ENCODE measurements around the gene LRRC46. TPM values are rescaled to one million over a fixed set of nuclear protein-coding genes. Genes with fewer than 3 reads are reported as not detected.

Gene LRRC46
- total and polyA plus RNA-seq, 2 donors from 2014 or later: 0.91 to 1.5 TPM

DNA sequence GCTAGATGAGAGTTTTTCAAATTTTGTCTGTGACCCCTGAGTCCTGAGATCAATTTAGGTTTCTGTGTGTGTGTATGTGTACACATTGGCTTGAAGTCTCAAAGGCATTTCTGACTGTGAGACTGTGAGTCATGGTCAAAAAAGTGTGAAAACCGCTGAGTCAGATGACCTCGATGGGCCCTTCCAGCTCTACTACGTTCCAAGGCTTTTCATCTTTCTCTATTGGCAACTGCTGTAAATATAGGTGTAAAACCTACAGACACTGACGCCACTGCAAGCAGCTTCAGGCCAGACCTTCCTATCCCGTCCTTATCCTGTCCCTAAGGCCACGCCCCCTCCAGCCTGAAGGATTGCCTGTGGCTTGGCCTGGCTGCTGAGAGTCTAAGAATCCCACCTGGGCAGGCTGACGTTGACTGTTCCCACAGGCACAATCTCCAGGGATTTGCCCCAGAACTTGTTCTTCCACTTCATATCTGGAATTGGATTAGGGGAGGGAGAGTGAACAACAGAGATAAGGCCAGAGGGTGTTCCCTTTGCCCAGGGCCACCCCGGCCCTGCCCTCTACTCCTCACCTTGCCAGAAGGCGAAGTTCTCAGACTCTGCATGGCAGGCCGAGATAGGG, 21.2 kb upstream of the LRRC46 start:
- Histone ChIP-seq H3K27me3 (ENCODE audit: control insufficient read depth, insufficient read depth, low read length) (no peaks in the 10 kb centered on the region), H3K4me1 (ENCODE audit: control insufficient read depth in 2 of 3, insufficient read depth in 2 of 3, low read depth in 1 of 3, low read length in 3 of 3) (no peaks in the 10 kb centered on the region), H3K36me3 (ENCODE audit: control insufficient read depth in 2 of 3, insufficient read depth in 3 of 3, low read length in 3 of 3) (peaks cover 0 to 9% (median 4%) of the 10 kb centered on the region in 3 donors), H3K4me3 (ENCODE audit: low read length in 3 of 3) (no peak overlapping the region), H3K27ac (ENCODE audit: low read depth in 2 of 2, low read length in 2 of 2) (no peak overlapping the region), H3K9me3 (ENCODE audit: control insufficient read depth in 2 of 3, insufficient read depth in 1 of 3, low read length in 3 of 3) (no peaks in the 10 kb centered on the region), H3K9ac (ENCODE audit: low read length in 3 of 3) (no peak overlapping the region)
- intact Hi-C loops (cut with DNase I): no loop called here
- FAIRE-seq (no peak), DNase-seq (peak in 1 of 5 donors; percentile 3)
- TF ChIP-seq, protein P1, sequence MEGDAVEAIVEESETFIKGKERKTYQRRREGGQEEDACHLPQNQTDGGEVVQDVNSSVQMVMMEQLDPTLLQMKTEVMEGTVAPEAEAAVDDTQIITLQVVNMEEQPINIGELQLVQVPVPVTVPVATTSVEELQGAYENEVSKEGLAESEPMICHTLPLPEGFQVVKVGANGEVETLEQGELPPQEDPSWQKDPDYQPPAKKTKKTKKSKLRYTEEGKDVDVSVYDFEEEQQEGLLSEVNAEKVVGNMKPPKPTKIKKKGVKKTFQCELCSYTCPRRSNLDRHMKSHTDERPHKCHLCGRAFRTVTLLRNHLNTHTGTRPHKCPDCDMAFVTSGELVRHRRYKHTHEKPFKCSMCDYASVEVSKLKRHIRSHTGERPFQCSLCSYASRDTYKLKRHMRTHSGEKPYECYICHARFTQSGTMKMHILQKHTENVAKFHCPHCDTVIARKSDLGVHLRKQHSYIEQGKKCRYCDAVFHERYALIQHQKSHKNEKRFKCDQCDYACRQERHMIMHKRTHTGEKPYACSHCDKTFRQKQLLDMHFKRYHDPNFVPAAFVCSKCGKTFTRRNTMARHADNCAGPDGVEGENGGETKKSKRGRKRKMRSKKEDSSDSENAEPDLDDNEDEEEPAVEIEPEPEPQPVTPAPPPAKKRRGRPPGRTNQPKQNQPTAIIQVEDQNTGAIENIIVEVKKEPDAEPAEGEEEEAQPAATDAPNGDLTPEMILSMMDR (IDR thresholded peaks at IDR 0.05; ENCODE audit: borderline replicate concordance, extremely low read depth, insufficient read depth): no peak

DNA sequence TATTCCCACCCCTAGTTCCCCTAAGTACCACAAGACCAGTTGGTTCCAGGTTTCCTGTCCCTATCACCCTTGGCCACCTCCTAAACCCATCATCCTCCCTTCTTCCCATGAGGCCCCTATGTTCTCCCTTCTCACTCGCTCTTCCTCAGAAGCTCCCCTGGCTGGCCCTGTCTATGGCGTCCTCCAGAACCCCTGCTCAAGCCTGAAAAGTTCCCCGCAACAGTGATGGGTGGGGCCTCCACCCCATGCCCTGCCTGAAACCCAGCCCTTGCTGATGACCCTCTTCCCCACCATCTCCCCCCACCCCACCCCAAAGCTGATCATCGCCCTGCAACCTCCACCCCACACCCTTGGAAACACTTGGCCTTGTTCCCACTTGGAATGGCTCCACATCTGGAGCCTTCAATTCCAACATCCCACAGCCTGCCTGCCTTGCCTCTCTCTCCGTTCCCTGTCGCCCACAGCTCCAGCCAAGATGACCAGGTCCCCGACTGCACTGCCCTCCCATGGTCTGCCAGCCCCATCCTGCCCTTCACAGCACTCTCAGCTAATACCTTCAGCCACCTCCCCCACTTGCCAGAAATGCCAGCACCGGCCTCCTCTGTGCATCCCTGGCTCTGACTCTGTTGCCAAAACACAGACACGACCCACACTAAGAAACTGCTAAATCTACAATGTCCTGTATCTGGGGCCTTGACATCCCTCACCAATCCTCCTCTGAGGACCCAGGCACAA, 20.4 kb upstream of the LRRC46 start:
- intact Hi-C loops (cut with DNase I): no loop called here
- TF ChIP-seq, protein P1 (IDR thresholded peaks at IDR 0.05; ENCODE audit: borderline replicate concordance, extremely low read depth, insufficient read depth): no peak
- DNase-seq (peak in 1 of 5 donors; percentile 4), FAIRE-seq (no peak)
- Histone ChIP-seq H3K27ac (ENCODE audit: low read depth in 2 of 2, low read length in 2 of 2) (no peak overlapping the region), H3K4me3 (ENCODE audit: low read length in 3 of 3) (no peak overlapping the region), H3K9ac (ENCODE audit: low read length in 3 of 3) (no peak overlapping the region), H3K27me3 (ENCODE audit: control insufficient read depth, insufficient read depth, low read length) (no peaks in the 10 kb centered on the region), H3K9me3 (ENCODE audit: control insufficient read depth in 2 of 3, insufficient read depth in 1 of 3, low read length in 3 of 3) (no peaks in the 10 kb centered on the region), H3K36me3 (ENCODE audit: control insufficient read depth in 2 of 3, insufficient read depth in 3 of 3, low read length in 3 of 3) (peaks cover 0 to 14% (median 4%) of the 10 kb centered on the region in 3 donors), H3K4me1 (ENCODE audit: control insufficient read depth in 2 of 3, insufficient read depth in 2 of 3, low read depth in 1 of 3, low read length in 3 of 3) (no peaks in the 10 kb centered on the region)

DNA sequence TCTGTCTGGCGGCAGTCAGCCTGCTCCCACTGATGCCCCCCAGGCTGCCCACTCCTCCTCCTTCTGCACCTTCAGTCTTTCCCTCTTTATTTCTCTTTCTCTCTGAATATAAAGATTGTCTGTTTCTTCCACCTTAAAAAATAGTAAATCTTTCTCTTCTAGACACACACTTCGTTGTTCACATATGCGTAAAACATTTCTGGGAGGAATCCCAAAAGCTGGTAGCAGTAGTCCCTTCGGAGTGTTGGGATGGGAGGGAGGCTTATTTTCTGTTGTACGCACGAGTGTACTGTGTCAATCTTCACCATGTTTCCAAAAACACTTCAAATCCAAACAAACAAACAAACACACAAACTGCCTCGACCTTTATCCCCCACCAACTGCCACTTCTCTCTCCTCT, 19.8 kb upstream of the LRRC46 start:
- Histone ChIP-seq H3K36me3 (ENCODE audit: control insufficient read depth in 2 of 3, insufficient read depth in 3 of 3, low read length in 3 of 3) (peaks cover 0 to 14% (median 4%) of the 10 kb centered on the region in 3 donors), H3K4me3 (ENCODE audit: low read length in 3 of 3) (no peak overlapping the region), H3K4me1 (ENCODE audit: control insufficient read depth in 2 of 3, insufficient read depth in 2 of 3, low read depth in 1 of 3, low read length in 3 of 3) (no peaks in the 10 kb centered on the region), H3K9me3 (ENCODE audit: control insufficient read depth in 2 of 3, insufficient read depth in 1 of 3, low read length in 3 of 3) (no peaks in the 10 kb centered on the region), H3K9ac (ENCODE audit: low read length in 3 of 3) (no peak overlapping the region), H3K27ac (ENCODE audit: low read depth in 2 of 2, low read length in 2 of 2) (no peak overlapping the region), H3K27me3 (ENCODE audit: control insufficient read depth, insufficient read depth, low read length) (no peaks in the 10 kb centered on the region)
- FAIRE-seq (no peak), DNase-seq (no peak)
- TF ChIP-seq, protein P1 (IDR thresholded peaks at IDR 0.05; ENCODE audit: borderline replicate concordance, extremely low read depth, insufficient read depth): no peak
- intact Hi-C loops (cut with DNase I): no loop called here
